Measurements from ENCODE around the gene MARCKS.

MARCKS gene

DNA sequence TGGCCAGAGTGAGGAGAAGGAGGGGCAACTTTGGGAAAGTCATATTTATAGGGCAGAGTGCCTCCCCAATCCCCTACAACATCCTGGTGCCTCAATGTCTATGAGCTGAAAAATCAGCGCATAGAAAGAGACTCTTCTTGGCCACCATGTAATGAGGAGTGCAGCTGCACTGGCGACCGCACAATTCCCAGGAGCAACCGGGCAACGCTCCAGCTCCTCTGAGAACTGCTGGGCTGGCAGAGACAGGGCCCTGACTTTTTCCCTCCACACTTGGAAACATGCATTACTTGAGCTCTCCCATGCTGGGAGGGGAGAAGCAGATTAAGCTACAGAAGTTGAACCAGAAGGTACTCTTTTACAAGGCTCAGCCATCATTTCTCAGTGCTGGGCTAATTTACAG lies 31.4 kb upstream of the MARCKS start:
- H4K20me1 ChIP-seq, result no peaks in the 10 kb centered on the region
- H3K9ac ChIP-seq, result no peak overlapping the region
- H3K4me2 ChIP-seq, result no peak overlapping the region
- no peaks in the 10 kb centered on the region for H3K27me3 ChIP-seq
- H3K4me1 ChIP-seq, result no peaks in the 10 kb centered on the region
- H3K36me3 ChIP-seq, result no peaks in the 10 kb centered on the region
- H3K4me3 ChIP-seq, result no peak overlapping the region
- no peak for TF ChIP-seq Cebpa-rat (IDR thresholded peaks at IDR 0.05)
- no peak overlapping the region for H3K27ac ChIP-seq
- no peaks in the 10 kb centered on the region for H3K9me3 ChIP-seq

DNA sequence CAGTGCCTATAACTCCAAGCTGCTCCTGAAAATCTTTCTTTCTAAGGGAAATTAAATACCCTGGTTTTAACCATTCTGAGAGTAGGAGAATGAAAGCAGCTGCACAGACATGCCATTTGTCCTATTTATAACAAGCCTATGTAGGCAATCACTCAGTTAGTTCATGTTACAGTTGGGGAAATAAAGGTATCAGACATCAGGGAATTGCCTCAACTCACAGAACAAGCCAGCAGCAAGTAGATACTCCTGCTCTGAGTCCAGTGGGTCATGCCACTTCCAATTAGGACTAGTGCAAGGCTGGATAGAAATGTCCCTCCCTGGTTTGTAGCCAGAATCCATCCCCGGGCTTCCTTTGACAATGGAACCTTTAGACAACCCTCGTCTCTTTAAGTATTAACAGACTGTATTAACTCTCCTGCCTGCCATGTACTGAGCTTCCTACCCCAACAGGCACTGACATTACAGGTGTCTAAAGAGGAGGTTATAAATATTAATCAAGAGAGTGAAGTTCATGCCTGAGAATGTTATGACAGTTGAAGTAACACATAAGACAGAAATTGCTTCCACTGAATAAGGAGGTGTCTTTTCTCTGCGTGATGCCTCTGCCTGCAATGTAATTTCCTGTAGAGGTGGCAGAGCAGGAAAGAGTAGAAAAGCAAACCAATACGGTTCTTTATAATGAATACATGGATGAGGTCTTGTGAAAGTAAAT lies 28.0 kb upstream of the MARCKS start:
- Histone ChIP-seq H4K20me1 (no peaks in the 10 kb centered on the region), H3K4me3 (no peak overlapping the region), H3K27me3 (no peaks in the 10 kb centered on the region), H3K4me1 (no peaks in the 10 kb centered on the region), H3K9ac (no peak overlapping the region), H3K9me3 (no peaks in the 10 kb centered on the region), H3K4me2 (no peak overlapping the region), H3K36me3 (no peaks in the 10 kb centered on the region), H3K27ac (no peak overlapping the region)
- no peak for TF ChIP-seq Cebpa-rat (IDR thresholded peaks at IDR 0.05)

DNA sequence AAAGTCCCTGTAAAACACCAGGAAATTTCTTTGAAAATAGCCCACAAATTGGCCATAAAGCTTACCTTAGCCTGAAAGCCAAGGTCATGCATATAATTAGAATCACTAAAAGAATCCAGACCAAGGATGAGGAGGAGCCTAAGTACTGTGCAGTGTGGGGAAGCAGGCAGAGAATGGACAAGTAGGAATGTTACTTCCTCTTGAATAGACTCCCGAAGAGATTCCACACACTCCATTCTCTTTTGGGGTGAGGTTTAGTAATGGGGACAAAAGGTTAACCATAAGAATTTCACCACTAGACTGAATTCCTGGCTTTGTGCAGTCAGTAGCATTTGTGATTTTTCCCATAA lies 27.5 kb upstream of the MARCKS start:
- H4K20me1 ChIP-seq, result no peaks in the 10 kb centered on the region
- no peak overlapping the region for H3K4me2 ChIP-seq
- no peaks in the 10 kb centered on the region for H3K27me3 ChIP-seq
- H3K27ac ChIP-seq, result no peak overlapping the region
- H3K4me3 ChIP-seq, result no peak overlapping the region
- no peak overlapping the region for H3K9ac ChIP-seq
- H3K9me3 ChIP-seq, result no peaks in the 10 kb centered on the region
- H3K4me1 ChIP-seq, result no peaks in the 10 kb centered on the region
- H3K36me3 ChIP-seq, result no peaks in the 10 kb centered on the region
- TF ChIP-seq Cebpa-rat (IDR thresholded peaks at IDR 0.05), result no peak

DNA sequence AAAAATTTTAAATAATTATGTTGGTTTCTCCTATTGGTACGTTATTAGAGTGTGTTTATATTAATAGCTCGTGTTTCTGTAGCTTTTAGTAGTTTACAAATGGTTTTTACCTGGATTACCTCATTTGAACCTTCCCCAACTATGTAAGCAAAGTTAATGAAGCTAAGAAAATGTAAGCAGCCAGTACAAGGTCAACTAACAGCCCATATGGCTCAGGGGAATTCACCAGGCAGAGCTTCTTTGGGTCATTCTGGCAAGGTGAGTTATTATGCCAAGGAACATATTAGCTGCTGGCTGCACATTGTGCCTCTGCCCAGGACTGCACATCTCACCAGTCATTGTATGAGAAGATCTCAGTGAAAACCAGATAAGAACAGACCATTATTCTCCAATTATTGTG lies 27.0 kb upstream of the MARCKS start:
- no peak for TF ChIP-seq Cebpa-rat (IDR thresholded peaks at IDR 0.05)
- no peaks in the 10 kb centered on the region for H3K36me3 ChIP-seq
- no peak overlapping the region for H3K4me2 ChIP-seq
- no peak overlapping the region for H3K9ac ChIP-seq
- no peaks in the 10 kb centered on the region for H3K4me1 ChIP-seq
- no peaks in the 10 kb centered on the region for H4K20me1 ChIP-seq
- no peak overlapping the region for H3K4me3 ChIP-seq
- H3K9me3 ChIP-seq, result no peaks in the 10 kb centered on the region
- H3K27me3 ChIP-seq, result no peaks in the 10 kb centered on the region
- H3K27ac ChIP-seq, result no peak overlapping the region

DNA sequence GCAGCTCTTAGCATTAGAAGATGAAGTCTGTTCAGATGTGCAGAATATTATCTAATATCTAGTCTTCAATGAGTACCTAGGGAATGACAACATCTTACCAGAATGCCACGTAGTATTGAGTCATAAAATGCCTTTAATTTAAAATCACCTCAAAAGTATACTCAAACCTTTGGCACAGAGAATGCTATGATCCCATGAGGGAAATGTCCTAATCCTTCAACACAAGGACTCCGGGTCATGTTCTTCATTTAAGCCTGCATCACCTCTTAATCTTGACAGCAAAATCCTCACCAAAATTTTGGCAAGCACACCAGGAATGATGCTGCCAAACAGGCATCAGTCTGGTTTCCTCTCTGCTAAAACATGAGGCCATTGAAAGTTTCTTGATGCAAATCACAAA lies 23.6 kb upstream of the MARCKS start:
- no peaks in the 10 kb centered on the region for H3K9me3 ChIP-seq
- no peak overlapping the region for H3K27ac ChIP-seq
- no peaks in the 10 kb centered on the region for H3K36me3 ChIP-seq
- H3K9ac ChIP-seq, result no peak overlapping the region
- TF ChIP-seq Cebpa-rat (IDR thresholded peaks at IDR 0.05), result no peak
- H3K4me3 ChIP-seq, result no peak overlapping the region
- H3K4me2 ChIP-seq, result no peak overlapping the region
- no peaks in the 10 kb centered on the region for H3K4me1 ChIP-seq
- H3K27me3 ChIP-seq, result no peaks in the 10 kb centered on the region
- no peaks in the 10 kb centered on the region for H4K20me1 ChIP-seq

DNA sequence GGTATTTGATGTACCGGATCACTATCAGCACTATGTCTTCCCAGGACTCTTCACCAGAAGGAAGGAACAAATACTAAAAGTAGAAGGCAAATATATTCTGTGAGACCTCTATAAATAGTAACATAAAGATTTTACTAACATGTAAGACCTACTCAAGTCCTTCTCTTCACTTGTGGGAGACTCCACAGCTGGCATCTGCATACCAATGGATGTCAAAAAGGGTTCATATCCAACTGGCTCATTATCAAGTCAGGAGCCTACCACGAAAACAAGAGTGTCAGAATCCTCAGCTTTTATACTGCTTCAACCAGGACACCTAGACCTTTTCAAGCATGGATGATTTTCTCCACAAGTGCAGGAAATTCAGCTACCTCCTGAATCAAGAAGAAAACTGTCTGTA lies 20.0 kb upstream of the MARCKS start:
- Histone ChIP-seq H3K4me2 (no peak overlapping the region), H4K20me1 (no peaks in the 10 kb centered on the region), H3K36me3 (no peaks in the 10 kb centered on the region), H3K9me3 (no peaks in the 10 kb centered on the region), H3K9ac (no peak overlapping the region), H3K27me3 (no peaks in the 10 kb centered on the region), H3K27ac (no peak overlapping the region), H3K4me3 (no peak overlapping the region), H3K4me1 (no peaks in the 10 kb centered on the region)
- no peak for TF ChIP-seq Cebpa-rat (IDR thresholded peaks at IDR 0.05)

DNA sequence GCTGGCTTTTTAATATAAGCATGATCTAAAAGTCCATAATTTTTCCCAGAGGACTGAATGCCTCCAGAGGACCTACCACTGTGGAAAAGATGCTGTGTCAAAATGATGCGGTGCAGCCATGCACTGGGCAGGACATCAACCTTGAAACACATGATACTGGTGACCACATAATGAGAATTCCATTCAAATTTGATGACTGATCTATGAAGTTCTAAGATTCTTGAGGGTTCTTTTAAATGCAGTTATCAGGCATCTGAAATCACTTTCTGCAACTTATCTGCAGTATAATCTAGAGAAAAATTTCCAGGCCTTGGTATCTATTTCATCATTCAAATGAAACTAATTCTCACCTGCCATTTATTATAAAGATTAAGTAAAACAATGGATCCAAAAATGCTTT lies 15.0 kb upstream of the MARCKS start:
- H4K20me1 ChIP-seq, result no peaks in the 10 kb centered on the region
- H3K36me3 ChIP-seq, result no peaks in the 10 kb centered on the region
- H3K4me2 ChIP-seq, result no peak overlapping the region
- TF ChIP-seq Cebpa-rat (IDR thresholded peaks at IDR 0.05), result no peak
- H3K4me1 ChIP-seq, result no peaks in the 10 kb centered on the region
- no peak overlapping the region for H3K4me3 ChIP-seq
- H3K27me3 ChIP-seq, result no peaks in the 10 kb centered on the region
- no peak overlapping the region for H3K9ac ChIP-seq
- H3K9me3 ChIP-seq, result no peaks in the 10 kb centered on the region
- no peak overlapping the region for H3K27ac ChIP-seq

DNA sequence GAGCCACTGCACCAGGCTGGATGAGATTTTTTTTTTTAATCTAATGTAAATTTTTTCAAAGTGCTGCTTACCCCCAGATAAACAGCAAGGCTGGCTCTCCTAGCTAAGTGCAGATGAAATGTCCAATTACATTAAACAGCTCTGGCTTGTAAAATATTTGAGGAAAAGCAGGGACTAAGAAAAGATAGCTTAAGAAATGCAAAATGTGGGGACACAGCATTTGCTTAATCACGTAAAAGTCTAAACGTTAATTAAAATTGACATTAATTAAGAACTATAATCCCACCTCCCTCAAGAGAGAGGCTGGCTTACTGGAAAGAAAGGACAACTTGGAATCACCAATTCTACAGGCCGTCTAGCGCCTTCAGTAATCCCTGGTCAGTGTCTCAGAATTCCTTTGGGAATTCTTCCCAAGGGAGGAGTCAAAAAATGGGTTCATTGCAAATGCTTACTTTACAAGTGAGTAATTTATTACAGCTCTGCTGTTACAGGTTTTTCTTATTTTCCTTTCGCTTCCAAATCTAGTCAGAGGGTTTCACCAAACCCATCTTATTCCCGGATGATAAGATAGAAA lies 13.6 kb upstream of the MARCKS start:
- Histone ChIP-seq H3K36me3 (no peaks in the 10 kb centered on the region), H3K4me1 (no peaks in the 10 kb centered on the region), H3K4me2 (no peak overlapping the region), H3K4me3 (no peak overlapping the region), H3K9ac (no peak overlapping the region), H3K9me3 (no peaks in the 10 kb centered on the region), H3K27ac (no peak overlapping the region), H4K20me1 (no peaks in the 10 kb centered on the region), H3K27me3 (no peaks in the 10 kb centered on the region)
- no peak for TF ChIP-seq Cebpa-rat (IDR thresholded peaks at IDR 0.05)

DNA sequence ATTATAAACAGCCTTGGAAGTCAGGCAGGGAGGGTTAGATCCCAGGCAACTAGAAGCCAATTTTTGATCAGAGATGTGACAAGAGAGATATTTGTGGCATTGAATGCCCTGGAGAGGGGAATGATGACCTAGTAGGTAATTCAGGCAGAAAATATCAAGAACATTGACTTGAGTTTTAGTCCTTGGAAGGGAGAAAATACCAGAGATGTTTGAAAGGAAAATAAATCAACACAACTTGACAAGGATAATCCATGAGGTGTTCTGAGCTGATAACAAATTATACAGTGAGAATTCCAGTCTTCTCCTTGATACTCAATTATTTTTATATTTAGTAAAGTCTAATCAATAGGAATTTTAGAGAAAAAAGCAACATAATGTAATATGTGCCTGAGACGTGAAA lies 10.6 kb upstream of the MARCKS start:
- Histone ChIP-seq H3K4me2 (no peak overlapping the region), H3K27ac (no peak overlapping the region), H3K9ac (no peak overlapping the region), H4K20me1 (no peaks in the 10 kb centered on the region), H3K4me1 (no peaks in the 10 kb centered on the region), H3K27me3 (no peaks in the 10 kb centered on the region), H3K4me3 (no peak overlapping the region), H3K36me3 (no peaks in the 10 kb centered on the region), H3K9me3 (no peaks in the 10 kb centered on the region)
- TF ChIP-seq Cebpa-rat (IDR thresholded peaks at IDR 0.05), result no peak

DNA sequence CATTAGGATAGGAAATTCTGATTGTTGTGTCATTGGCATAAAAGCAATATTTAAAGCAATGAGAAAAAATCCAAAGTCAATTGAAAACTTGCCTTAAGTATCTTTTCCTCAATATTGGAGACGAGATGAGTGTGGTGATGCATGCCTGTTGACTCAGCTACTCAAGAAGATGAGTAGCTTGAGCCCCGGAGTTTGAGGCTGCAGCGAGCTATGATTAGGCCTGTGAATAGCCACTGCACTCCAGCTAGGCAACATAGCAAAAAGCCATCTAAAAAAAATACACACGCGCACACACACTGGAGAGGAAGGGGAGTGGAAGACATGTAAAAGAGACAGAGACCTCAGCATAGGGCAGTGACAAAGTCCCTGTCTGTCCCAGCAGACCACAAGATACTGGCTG lies 9.7 kb upstream of the MARCKS start:
- Histone ChIP-seq H4K20me1 (no peaks in the 10 kb centered on the region), H3K9ac (no peak overlapping the region), H3K4me1 (no peaks in the 10 kb centered on the region), H3K4me2 (no peak overlapping the region), H3K4me3 (no peak overlapping the region), H3K27me3 (no peaks in the 10 kb centered on the region), H3K36me3 (no peaks in the 10 kb centered on the region), H3K27ac (no peak overlapping the region), H3K9me3 (no peaks in the 10 kb centered on the region)
- TF ChIP-seq Cebpa-rat (IDR thresholded peaks at IDR 0.05), result no peak

DNA sequence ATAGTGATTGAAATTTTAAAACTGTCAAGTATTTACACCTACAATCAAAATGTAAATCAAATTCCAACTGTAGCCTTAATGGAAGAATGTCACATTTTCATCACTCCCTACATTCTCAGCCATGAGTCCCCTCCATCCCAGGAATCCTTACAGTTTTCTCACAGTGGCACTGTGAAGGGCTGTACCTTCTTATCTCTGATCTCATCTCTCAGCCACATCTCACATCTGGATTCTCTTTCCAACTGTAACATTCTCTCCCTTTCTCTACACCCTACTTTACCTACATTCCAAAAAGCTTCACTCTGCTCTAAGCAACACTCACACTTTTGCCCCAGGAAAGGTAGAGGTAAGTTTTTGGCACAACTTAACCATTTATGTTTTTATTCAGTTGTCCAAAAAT lies 8.9 kb upstream of the MARCKS start:
- Histone ChIP-seq H3K27me3 (no peaks in the 10 kb centered on the region; the same call in 1 of the 2 replicates), H3K36me3 (no peaks in the 10 kb centered on the region), H3K9ac (no peak overlapping the region), H3K4me1 (no peaks in the 10 kb centered on the region), H3K4me3 (no peak overlapping the region), H3K27ac (no peak overlapping the region), H4K20me1 (no peaks in the 10 kb centered on the region), H3K4me2 (no peak overlapping the region), H3K9me3 (no peaks in the 10 kb centered on the region)
- TF ChIP-seq Cebpa-rat (IDR thresholded peaks at IDR 0.05), result no peak
